Transverse colon (tissue), 4 donors: Measurements from ENCODE around the gene SEC22A. TPM values are rescaled to one million over a fixed set of nuclear protein-coding genes. Genes with fewer than 3 reads are reported as not detected.
A peak's percentile ranks its signal among the peaks of the same experiment; 100 is the strongest.

Source experiments
- DNase-seq: peaks from one replicate; pipeline ENCODE4 v3.0.0-alpha.2; 2019
- H3K27ac ChIP-seq, 4 donors: fragments of 200-600 bp; sonication (generic); 2 replicates each; pipeline ENCODE4 v1.5.1; 2016 to 2018; ENCODE audit warnings: inconsistent platforms in 4 of 4
- H3K27me3 ChIP-seq: fragments of 200-600 bp; sonication (generic); 2 replicates; pipeline ENCODE4 v1.5.1; 2017; ENCODE audit warnings: inconsistent platforms
- H3K36me3 ChIP-seq, 4 donors: fragments of 200-600 bp; sonication (generic); 2 replicates each; pipeline ENCODE4 v1.5.1; 2017 to 2019; ENCODE audit warnings: inconsistent platforms in 4 of 4
- H3K4me1 ChIP-seq, 4 donors: fragments of 200-600 bp; sonication (generic); 2 replicates each; pipeline ENCODE4 v1.5.1; 2017 to 2020; ENCODE audit warnings: inconsistent platforms in 4 of 4
- H3K4me3 ChIP-seq, 4 donors: fragments of 200-600 bp; sonication (generic); 1 replicate in 1 of 4; 2 replicates in 3 of 4; pipeline versions ENCODE4 v1.5.1 to v1.6.1; 2017 to 2019; ENCODE audit warnings: inconsistent platforms in 4 of 4
- H3K9me3 ChIP-seq, 2 donors: fragments of 200-600 bp; sonication (generic); 2 replicates each; pipeline ENCODE4 v1.5.1; 2017 to 2019; ENCODE audit warnings: inconsistent platforms in 2 of 2
- EP300 ChIP-seq: sonication (generic); formaldehyde crosslinking; IDR thresholded peaks from one replicate; pipeline ENCODE4 v1.6.1; 2017; ENCODE audit warnings: antibody characterized with exemption, low read depth
- POLR2A ChIP-seq: fragments of 450-650 bp; IDR thresholded peaks from one replicate; pipeline ENCODE4 v1.6.1; 2016; ENCODE audit warnings: antibody characterized with exemption, mild to moderate bottlenecking, moderate library complexity
- POLR2AphosphoS5 ChIP-seq, 3 donors: sonication (generic); formaldehyde crosslinking; IDR thresholded peaks; one replicate each; pipeline ENCODE4 v1.6.1; 2016; ENCODE audit warnings: antibody characterized with exemption in 3 of 3
- WGBS, 2 donors: methylation state at CpG; one replicate each; pipeline ENCODE4 v1.1.5; 2018; ENCODE audit warnings: low coverage in 1 of 2; 5-methylcytosine and 5-hydroxymethylcytosine counted together
- in situ Hi-C, 4 donors: fragments of 200-750 bp; cut with MboI; loops; one replicate each; pipeline versions ENCODE4 v1.15.0 to v1.15.1; 2017; ENCODE audit warnings: low sequenced_read_pairs in 3 of 4, low pct_ligation_motif_present in 1 of 4, low pct_unique_long_range_greater_than_20kb in 1 of 4
- intact Hi-C: fragments of 100-400 bp; cut with DNase I; formaldehyde crosslinking; loops from one replicate; pipeline ENCODE4 v1.15.1; 2023; ENCODE audit warnings: low total_unique reads
- total RNA-seq, 4 donors: library from RNA; depleted of rRNA; stranded (reverse); fragments of >200 nt; gene quantifications; one replicate each; pipeline ENCODE4 v1.1.0, GENCODE V29; 2016
- TF ChIP-seq, protein P1 (sequence below), 5 experiments: fragments of 200-600 bp in 3 of 5; fragments of 450-650 bp in 2 of 5; sonication (generic) in 3 of 5; IDR thresholded peaks; 1 replicate in 2 of 5; 2 replicates in 3 of 5; pipeline ENCODE4 v1.5.1; 2016 to 2017; ENCODE audit warnings: antibody characterized with exemption in 5 of 5, inconsistent platforms in 3 of 5, mild to moderate bottlenecking in 2 of 5, moderate library complexity in 1 of 5

The SEC22A gene
- total RNA-seq, 4 donors from 2014 or later = 4.5 to 33.8 (median 17.6) TPM

- intact Hi-C loops = no loop called here
Observed at GRCh38 chr3:123310741-123311140, 109.0 kb downstream of the SEC22A start.

GRCh38 chr3:123311201-123311600, 109.5 kb downstream of the SEC22A start:
- intact Hi-C loops = no loop called here
- 81 to 83% methylated on average over 7 to 9 of the region's 9 CpGs for WGBS, 2 donors
- in situ Hi-C loops = no loop called here

More at GRCh38 chr3:123310741-123311140, 109.0 kb downstream of the SEC22A start:
- no peaks in the 10 kb centered on the region for H3K9me3 ChIP-seq
- in situ Hi-C loops = no loop called here
- 44 to 62% methylated on average over 4 to 6 of the region's 6 CpGs for WGBS, 2 donors
- no peaks in the 10 kb centered on the region for H3K27me3 ChIP-seq
- TF ChIP-seq, protein P1, sequence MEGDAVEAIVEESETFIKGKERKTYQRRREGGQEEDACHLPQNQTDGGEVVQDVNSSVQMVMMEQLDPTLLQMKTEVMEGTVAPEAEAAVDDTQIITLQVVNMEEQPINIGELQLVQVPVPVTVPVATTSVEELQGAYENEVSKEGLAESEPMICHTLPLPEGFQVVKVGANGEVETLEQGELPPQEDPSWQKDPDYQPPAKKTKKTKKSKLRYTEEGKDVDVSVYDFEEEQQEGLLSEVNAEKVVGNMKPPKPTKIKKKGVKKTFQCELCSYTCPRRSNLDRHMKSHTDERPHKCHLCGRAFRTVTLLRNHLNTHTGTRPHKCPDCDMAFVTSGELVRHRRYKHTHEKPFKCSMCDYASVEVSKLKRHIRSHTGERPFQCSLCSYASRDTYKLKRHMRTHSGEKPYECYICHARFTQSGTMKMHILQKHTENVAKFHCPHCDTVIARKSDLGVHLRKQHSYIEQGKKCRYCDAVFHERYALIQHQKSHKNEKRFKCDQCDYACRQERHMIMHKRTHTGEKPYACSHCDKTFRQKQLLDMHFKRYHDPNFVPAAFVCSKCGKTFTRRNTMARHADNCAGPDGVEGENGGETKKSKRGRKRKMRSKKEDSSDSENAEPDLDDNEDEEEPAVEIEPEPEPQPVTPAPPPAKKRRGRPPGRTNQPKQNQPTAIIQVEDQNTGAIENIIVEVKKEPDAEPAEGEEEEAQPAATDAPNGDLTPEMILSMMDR (IDR thresholded peaks at IDR 0.05) = no peak
- no peak for TF ChIP-seq POLR2AphosphoS5 (IDR thresholded peaks at IDR 0.05)
- no peak for TF ChIP-seq EP300
- no peak for TF ChIP-seq POLR2A
- no peak for DNase-seq
- no peak overlapping the region for H3K27ac ChIP-seq
- H3K4me1 ChIP-seq = no peaks in the 10 kb centered on the region
- no peak overlapping the region for H3K4me3 ChIP-seq
- H3K36me3 ChIP-seq = no peaks in the 10 kb centered on the region

DNA sequence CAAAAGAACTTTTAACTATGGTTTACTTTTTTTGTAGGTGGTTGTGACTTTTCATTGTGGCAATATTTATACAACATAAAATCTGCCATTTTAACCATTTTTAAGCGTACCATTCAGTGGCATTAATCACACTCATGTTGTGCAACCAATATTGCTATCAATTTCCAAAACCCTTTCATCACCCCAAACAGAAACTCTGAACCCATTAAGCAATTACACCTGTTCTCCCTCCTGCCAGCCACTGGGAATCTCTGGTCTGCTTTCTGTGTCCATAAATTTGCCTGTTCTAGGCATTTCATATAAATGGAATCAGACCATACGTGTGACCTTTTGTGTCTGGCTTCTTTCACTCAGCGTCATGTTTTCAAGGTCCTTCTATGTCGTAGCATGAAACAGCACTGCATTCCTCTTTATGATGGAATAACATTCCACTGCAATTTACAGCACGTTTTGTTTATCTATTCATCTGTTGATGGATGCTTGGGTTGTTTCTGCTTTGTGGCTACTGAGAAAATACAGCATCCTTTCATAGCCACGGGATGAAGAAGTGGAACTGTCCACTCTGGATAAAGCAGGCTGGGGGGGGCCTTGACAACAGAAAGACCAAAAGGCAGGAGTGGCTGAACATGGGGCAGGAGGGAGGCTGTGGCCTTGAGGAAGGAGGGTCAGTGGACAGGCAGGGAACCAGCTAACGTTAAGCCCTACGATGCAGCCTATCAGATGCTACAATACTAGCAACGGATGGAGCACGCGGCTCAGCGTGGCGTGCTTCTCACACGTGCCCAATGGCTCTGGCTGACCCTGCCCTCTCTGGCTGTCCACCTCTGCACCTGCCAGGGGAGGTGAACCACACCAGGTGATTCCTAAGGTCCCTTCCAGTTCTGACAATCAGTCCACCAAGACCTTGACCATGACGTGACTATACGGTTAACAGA, 110.9 kb downstream of the SEC22A start:
- 61 to 74% methylated on average over 2 to 16 of the region's 16 CpGs for WGBS, 2 donors

More at GRCh38 chr3:123311201-123311600, 109.5 kb downstream of the SEC22A start:
- Histone ChIP-seq H3K36me3 (no peaks in the 10 kb centered on the region), H3K4me3 (no peak overlapping the region), H3K4me1 (no peaks in the 10 kb centered on the region), H3K9me3 (no peaks in the 10 kb centered on the region), H3K27ac (no peak overlapping the region), H3K27me3 (no peaks in the 10 kb centered on the region)
- TF ChIP-seq, protein P1 (IDR thresholded peaks at IDR 0.05) = no peak
- TF ChIP-seq POLR2A (no peak), EP300 (no peak), POLR2AphosphoS5 (IDR thresholded peaks at IDR 0.05) (no peak)
- DNase-seq = no peak

GRCh38 chr3:123313889-123314288, 112.1 kb downstream of the SEC22A start:
- DNase-seq = no peak
- H3K36me3 ChIP-seq = no peaks in the 10 kb centered on the region
- no peak overlapping the region for H3K27ac ChIP-seq
- H3K9me3 ChIP-seq = no peaks in the 10 kb centered on the region
- WGBS, 2 donors = 67% methylated on average over 5 of the region's 5 CpGs; no CpG with 5 or more reads in 1 of the 2 donors
- no peak overlapping the region for H3K4me3 ChIP-seq
- intact Hi-C loops = no loop called here
- H3K27me3 ChIP-seq = no peaks in the 10 kb centered on the region
- in situ Hi-C loops = no loop called here
- TF ChIP-seq POLR2AphosphoS5 (IDR thresholded peaks at IDR 0.05) (no peak), POLR2A (no peak), EP300 (no peak)
- TF ChIP-seq, protein P1 (IDR thresholded peaks at IDR 0.05) = no peak
- H3K4me1 ChIP-seq = no peaks in the 10 kb centered on the region

More for the DNA sequence above, 110.9 kb downstream of the SEC22A start:
- in situ Hi-C loops (no loop called here), intact Hi-C loops (no loop called here)
- H3K4me1 ChIP-seq = no peaks in the 10 kb centered on the region
- peak in 1 of 3 donors; percentile 65 for TF ChIP-seq POLR2AphosphoS5 (IDR thresholded peaks at IDR 0.05)
- no peak for TF ChIP-seq POLR2A
- TF ChIP-seq EP300 = no peak
- peak overlapping the region in 1 of 4 donors; percentile 48 for H3K27ac ChIP-seq
- no peaks in the 10 kb centered on the region for H3K27me3 ChIP-seq
- H3K36me3 ChIP-seq = no peaks in the 10 kb centered on the region
- H3K9me3 ChIP-seq = no peaks in the 10 kb centered on the region
- no peak overlapping the region for H3K4me3 ChIP-seq
- DNase-seq = no peak
